Endothelial cell of umbilical vein (primary cell): ENCODE results near the gene EMX1. TPM values are rescaled to one million over a fixed set of nuclear protein-coding genes. Genes with fewer than 3 reads are reported as not detected.

Experiments
- BruUV-seq: library from RNA; stranded (reverse); fragments of 400-500 nt; replicated peaks from 2 replicates; lab custom pipeline; 2021; lab: Mats Ljungman, UMichigan
- CTCF ChIA-PET: fragments of 300-600, 350-600 bp; sonication (Branson Sonifier 250); formaldehyde crosslinking; loops from one replicate; lab custom pipeline; 2021; ENCODE audit warnings: antibody characterized with exemption, inconsistent platforms; lab: Charles Lee
- POLR2A ChIA-PET: fragments of 300-600, 350-600 bp; sonication (Branson Sonifier 250); formaldehyde crosslinking; loops from one replicate; lab custom pipeline; 2021; ENCODE audit warnings: antibody characterized with exemption, inconsistent platforms; lab: Charles Lee
- DNase-seq: peaks from one replicate; pipeline ENCODE4 v3.0.0-alpha.2; 2011; ENCODE audit warnings: low read depth, low spot score
- FAIRE-seq: peaks from 2 replicates; lab custom pipeline; 2011; peaks lifted over from hg19 to GRCh38; lab: Jason Lieb, UNC
- H2AFZ ChIP-seq: 2 replicates; pipeline ENCODE4 v1.6.0; 2012; ENCODE audit warnings: low read depth, low read length, control low read depth, inconsistent platforms
- H3K27ac ChIP-seq: 2 replicates; pipeline ENCODE4 v1.5.1; 2011; ENCODE audit warnings: low read depth, mild to moderate bottlenecking, control low read depth, low read length, moderate library complexity; ENCODE audit not compliant: insufficient read depth
- H3K27me3 ChIP-seq, 2 experiments: 2 replicates each; pipeline versions ENCODE4 v1.6.0 to v1.6.1; 2011; ENCODE audit warnings: low read length in 2 of 2, mixed read lengths in 1 of 2; ENCODE audit not compliant: control insufficient read depth in 2 of 2, insufficient read depth in 2 of 2
- H3K36me3 ChIP-seq, 2 experiments: 2 replicates in 1 of 2; 3 replicates in 1 of 2; pipeline ENCODE4 v1.5.1; 2011; ENCODE audit warnings: low read length in 2 of 2, mild to moderate bottlenecking in 1 of 2, moderate library complexity in 1 of 2; ENCODE audit not compliant: control insufficient read depth in 2 of 2, insufficient read depth in 2 of 2; ENCODE audit errors: extremely low read depth in 1 of 2
- H3K4me1 ChIP-seq: 3 replicates; pipeline ENCODE4 v1.5.1; 2011; ENCODE audit warnings: mild to moderate bottlenecking, low read length; ENCODE audit not compliant: control insufficient read depth, insufficient read depth; ENCODE audit errors: extremely low read depth
- H3K4me2 ChIP-seq: 2 replicates; pipeline ENCODE4 v1.6.1; 2011; ENCODE audit warnings: low read length, control low read depth, mixed read lengths; ENCODE audit not compliant: insufficient read depth
- H3K4me3 ChIP-seq, 3 experiments: fragments of 200-600 bp in 1 of 3; sonication (generic), shearing (Covaris generic) in 1 of 3; replicated peaks in 1 of 3; 2 replicates each; pipeline ENCODE4 v1.5.1; 2011 to 2016; ENCODE audit warnings: control low read depth in 3 of 3, low read length in 3 of 3, mild to moderate bottlenecking in 2 of 3, inconsistent platforms in 1 of 3, low read depth in 1 of 3, moderate library complexity in 1 of 3; ENCODE audit not compliant: insufficient read depth in 1 of 3
- H3K79me2 ChIP-seq: 2 replicates; pipeline ENCODE4 v1.6.0; 2012; ENCODE audit warnings: low read length, inconsistent platforms; ENCODE audit not compliant: control insufficient read depth, insufficient read depth
- H3K9ac ChIP-seq: replicated peaks from 2 replicates; pipeline ENCODE3; 2011; ENCODE audit warnings: low read length, control low read depth; ENCODE audit not compliant: insufficient read depth; ENCODE audit errors: extremely low read depth
- H3K9me1 ChIP-seq: replicated peaks from 3 replicates; pipeline ENCODE4 v1.6.0; 2011; ENCODE audit warnings: mild to moderate bottlenecking, low read length; ENCODE audit not compliant: control insufficient read depth, insufficient read depth; ENCODE audit errors: extremely low read depth
- H3K9me3 ChIP-seq: replicated peaks from 2 replicates; pipeline ENCODE4 v1.5.1; 2012; ENCODE audit warnings: low read length, inconsistent platforms; ENCODE audit not compliant: control insufficient read depth, insufficient read depth
- H4K20me1 ChIP-seq: replicated peaks from 2 replicates; pipeline ENCODE3; 2011; ENCODE audit warnings: mild to moderate bottlenecking, low read length; ENCODE audit not compliant: control insufficient read depth, insufficient read depth; ENCODE audit errors: extremely low read depth
- CTCF ChIP-seq, 2 donors: IDR thresholded peaks; 1 replicate in 1 of 2; 2 replicates in 1 of 2; pipeline ENCODE4 v1.5.1; 2011; ENCODE audit warnings: low read length in 2 of 2, mild to moderate bottlenecking in 2 of 2, moderate library complexity in 2 of 2, control low read depth in 1 of 2, inconsistent platforms in 1 of 2, low read depth in 1 of 2; ENCODE audit not compliant: insufficient read depth in 1 of 2; ENCODE audit errors: extremely low read depth in 1 of 2
- EZH2 ChIP-seq: IDR thresholded peaks from 2 replicates; pipeline ENCODE4 v1.6.1; 2012; ENCODE audit warnings: borderline replicate concordance, low read depth, mild to moderate bottlenecking, moderate library complexity, low read length, inconsistent platforms; ENCODE audit not compliant: severe bottlenecking
- FOS ChIP-seq: IDR thresholded peaks from 2 replicates; pipeline ENCODE4 v1.6.1; 2011; ENCODE audit warnings: mild to moderate bottlenecking, low read length, moderate library complexity, borderline replicate concordance; ENCODE audit not compliant: insufficient read depth
- GATA2 ChIP-seq: IDR thresholded peaks from 2 replicates; pipeline ENCODE4 v1.7.0; 2011; ENCODE audit warnings: low read depth, mild to moderate bottlenecking, moderate library complexity, mixed read lengths, low read length; ENCODE audit not compliant: insufficient read length, insufficient read depth
- JUN ChIP-seq: IDR thresholded peaks from 2 replicates; pipeline ENCODE4 v1.6.1; 2011; ENCODE audit warnings: borderline replicate concordance, low read depth; ENCODE audit not compliant: insufficient read length, insufficient read depth
- MAX ChIP-seq: IDR thresholded peaks from 2 replicates; pipeline ENCODE4 v1.6.1; 2011; ENCODE audit not compliant: insufficient read depth, insufficient read length
- MYC ChIP-seq: IDR thresholded peaks from one replicate; pipeline ENCODE4 v1.6.1; 2011; ENCODE audit warnings: mild to moderate bottlenecking, low read depth, low read length
- POLR2A ChIP-seq: IDR thresholded peaks from 2 replicates; pipeline ENCODE4 v1.6.1; 2012; ENCODE audit warnings: low read depth, mild to moderate bottlenecking, control low read depth, low read length
- POLR2AphosphoS5 ChIP-seq: IDR thresholded peaks from 2 replicates; pipeline ENCODE4 v1.6.1; 2012; ENCODE audit warnings: low read depth, mild to moderate bottlenecking, control low read depth, low read length, moderate library complexity; ENCODE audit not compliant: insufficient read depth
- dilution Hi-C: fragments of 300-500 bp; cut with MboI; formaldehyde crosslinking; loops from one replicate; pipeline ENCODE4 v1.15.0; 2019; ENCODE audit warnings: low sequenced_read_pairs; ENCODE audit not compliant: extremely low pct_ligation_motif_present
- intact Hi-C: fragments of 100-400 bp; cut with micrococcal nuclease; formaldehyde crosslinking; loops from one replicate; pipeline ENCODE4 v1.10.0; 2022
- polyA plus RNA-seq, 4 experiments: library from polyadenylated mRNA; depleted of rRNA in 3 of 4; stranded (reverse) in 3 of 4; unstranded in 1 of 4; fragments of >200 nt; gene quantifications; 2 replicates each; pipeline versions ENCODE4 v1.2.1 to v1.2.3, GENCODE V29; 2011 to 2012; ENCODE audit warnings: missing spikeins in 1 of 4
- total RNA-seq: library from RNA; stranded (reverse); gene quantifications from 2 replicates; pipeline ENCODE4 v1.2.3, GENCODE V29; 2021

The EMX1 gene
- total and polyA plus RNA-seq, 2 donors (not counting 3 experiments of a cell fraction or from before 2014, with no cell fraction given) = not detected

- no peak overlapping the region for H2AFZ ChIP-seq
- H4K20me1 ChIP-seq = no peaks in the 10 kb centered on the region
- H3K4me1 ChIP-seq = peaks cover 5% of the 10 kb centered on the region
- intact Hi-C loops = no loop called here
- H3K27me3 ChIP-seq = no peaks in the 10 kb centered on the region
- TF ChIP-seq GATA2 (no peak), JUN (no peak)
- no peaks in the 10 kb centered on the region for H3K36me3 ChIP-seq
- no peak overlapping the region for H3K9ac ChIP-seq
- DNase-seq (no peak), FAIRE-seq (no peak)
- ChIA-PET CTCF (interaction anchor here (1.0 to 1.6 kb wide), 3 partner anchors 87 to 177 kb away, joined by 3 to 10 read pairs (median 5); no protein-coding TSS in a partner anchor), POLR2A (no interaction called here)
- H3K27ac ChIP-seq = no peak overlapping the region
- H3K4me2 ChIP-seq = no peak overlapping the region
- no peaks in the 10 kb centered on the region for H3K79me2 ChIP-seq
- dilution Hi-C loops = no loop called here
- no peak overlapping the region for H3K4me3 ChIP-seq
- H3K9me3 ChIP-seq = no peaks in the 10 kb centered on the region
- H3K9me1 ChIP-seq = no peaks in the 10 kb centered on the region
- BruUV-seq = no TSS peak
These were observed 62.6 kb downstream of the EMX1 start for GRCh38 chr2:72979896-72980295.

GRCh38 chr2:72980535-72981217 is 63.4 kb downstream of the EMX1 start:
- Histone ChIP-seq H3K4me2 (no peak overlapping the region), H3K9me3 (no peaks in the 10 kb centered on the region), H3K4me3 (no peak overlapping the region), H3K79me2 (no peaks in the 10 kb centered on the region), H3K9me1 (no peaks in the 10 kb centered on the region), H3K4me1 (peaks cover 5% of the 10 kb centered on the region), H3K9ac (no peak overlapping the region), H3K27me3 (no peaks in the 10 kb centered on the region), H3K36me3 (no peaks in the 10 kb centered on the region), H2AFZ (no peak overlapping the region), H4K20me1 (no peaks in the 10 kb centered on the region), H3K27ac (no peak overlapping the region)
- dilution Hi-C loops = no loop called here
- DNase-seq = no peak
- intact Hi-C loops = no loop called here
- ChIA-PET POLR2A (interaction anchor here (0.6 kb wide), 1 partner anchor 864 kb away, joined by 3 read pairs; no protein-coding TSS in a partner anchor), CTCF (interaction anchor here (1.0 to 1.6 kb wide), 3 partner anchors 87 to 176 kb away, joined by 3 to 10 read pairs (median 5); no protein-coding TSS in a partner anchor)
- no peak for TF ChIP-seq GATA2
- no peak for TF ChIP-seq FOS
- TF ChIP-seq MAX = no peak
- TF ChIP-seq POLR2A = no peak
- TF ChIP-seq POLR2AphosphoS5 = no peak
- TF ChIP-seq CTCF (IDR thresholded peaks at IDR 0.05; ENCODE audit: extremely low read depth in 1 of 2, insufficient read depth in 1 of 2, low read depth in 1 of 2, low read length in 2 of 2) = no peak
- no peak for TF ChIP-seq EZH2
- no peak for TF ChIP-seq MYC
- no peak for TF ChIP-seq JUN
- no peak for FAIRE-seq
- no TSS peak for BruUV-seq
